Germinal center (tissue), 1 donor: Measurements from ENCODE around the gene C10orf67.
A peak's percentile ranks its signal among the peaks of the same experiment; 100 is the strongest.

ENCODE experiments used
- DNase-seq: peaks from one replicate; pipeline ENCODE4 v3.0.0; 2012; ENCODE audit warnings: mixed read lengths, low spot score

Gene C10orf67

GRCh38 chr10:23171232-23171876 lies 173.2 kb downstream of the C10orf67 start:
- DNase-seq: no peak

- peak; percentile 73 for DNase-seq
Measured at GRCh38 chr10:23158370-23158769, 186.2 kb downstream of the C10orf67 start.

- DNase-seq: peak; percentile 50
Measured at GRCh38 chr10:23157691-23158369, 186.8 kb downstream of the C10orf67 start.

- peak; percentile 21 for DNase-seq
Measured at GRCh38 chr10:23157239-23157681, 187.3 kb downstream of the C10orf67 start.

GRCh38 chr10:23156447-23157150 lies 188.0 kb downstream of the C10orf67 start:
- no peak for DNase-seq

- no peak for DNase-seq
Measured at GRCh38 chr10:23155169-23155568, 189.4 kb downstream of the C10orf67 start.
